Renal cortical epithelial cell (primary cell): ENCODE results near the gene SLC2A1. TPM values are rescaled to one million over a fixed set of nuclear protein-coding genes. Genes with fewer than 3 reads are reported as not detected.

ENCODE experiments used
- DNase-seq: peaks from one replicate; pipeline ENCODE4 v3.0.0-alpha.2; 2011; ENCODE audit warnings: low read depth
- total RNA-seq: library from RNA; depleted of rRNA; stranded (reverse); fragments of >200 nt; gene quantifications from 2 replicates; pipeline ENCODE4 v1.2.3, GENCODE V29; 2014

The SLC2A1 gene
- total RNA-seq, 1 donor from 2014 or later: 578 TPM

- no peak for DNase-seq
Measured at GRCh38 chr1:42942444-42942843, 16.2 kb downstream of the SLC2A1 start.

- peak; percentile 82 for DNase-seq
Measured at GRCh38 chr1:42941640-42942330, 16.9 kb downstream of the SLC2A1 start.

GRCh38 chr1:42940851-42941639, 17.6 kb downstream of the SLC2A1 start:
- DNase-seq: peak; percentile 99

- DNase-seq: peak; percentile 66
Measured at GRCh38 chr1:42938645-42939615, 19.7 kb downstream of the SLC2A1 start.

- no peak for DNase-seq
Measured at GRCh38 chr1:42937836-42938644, 20.6 kb downstream of the SLC2A1 start.

GRCh38 chr1:42937141-42937696, 21.4 kb downstream of the SLC2A1 start:
- peak; percentile 94 for DNase-seq

- DNase-seq: peak; percentile 77
Measured at GRCh38 chr1:42936309-42937078, 22.2 kb downstream of the SLC2A1 start.

GRCh38 chr1:42935971-42936308, 22.7 kb downstream of the SLC2A1 start:
- DNase-seq: no peak

GRCh38 chr1:42935313-42935895, 23.3 kb downstream of the SLC2A1 start:
- DNase-seq: no peak

GRCh38 chr1:42934541-42935312, 23.9 kb downstream of the SLC2A1 start:
- no peak for DNase-seq

GRCh38 chr1:42933610-42934491, 24.8 kb downstream of the SLC2A1 start:
- no peak for DNase-seq

GRCh38 chr1:42933060-42933586, 25.5 kb downstream of the SLC2A1 start:
- no peak for DNase-seq

GRCh38 chr1:42932442-42932941, 26.2 kb downstream of the SLC2A1 start:
- DNase-seq: no peak

GRCh38 chr1:42931911-42932422, 26.7 kb downstream of the SLC2A1 start:
- peak; percentile 74 for DNase-seq

- no peak for DNase-seq
Measured at GRCh38 chr1:42931108-42931539, 27.5 kb downstream of the SLC2A1 start.

GRCh38 chr1:42930178-42931107, 28.2 kb downstream of the SLC2A1 start:
- DNase-seq: no peak
